ENCODE data around the gene BMPR2.
"Not testable (repeated sequence)": the region's sequence is repeated elsewhere in the genome, so short reads cannot be mapped to it uniquely, and the experiment has no call there.

Gene BMPR2

DNA sequence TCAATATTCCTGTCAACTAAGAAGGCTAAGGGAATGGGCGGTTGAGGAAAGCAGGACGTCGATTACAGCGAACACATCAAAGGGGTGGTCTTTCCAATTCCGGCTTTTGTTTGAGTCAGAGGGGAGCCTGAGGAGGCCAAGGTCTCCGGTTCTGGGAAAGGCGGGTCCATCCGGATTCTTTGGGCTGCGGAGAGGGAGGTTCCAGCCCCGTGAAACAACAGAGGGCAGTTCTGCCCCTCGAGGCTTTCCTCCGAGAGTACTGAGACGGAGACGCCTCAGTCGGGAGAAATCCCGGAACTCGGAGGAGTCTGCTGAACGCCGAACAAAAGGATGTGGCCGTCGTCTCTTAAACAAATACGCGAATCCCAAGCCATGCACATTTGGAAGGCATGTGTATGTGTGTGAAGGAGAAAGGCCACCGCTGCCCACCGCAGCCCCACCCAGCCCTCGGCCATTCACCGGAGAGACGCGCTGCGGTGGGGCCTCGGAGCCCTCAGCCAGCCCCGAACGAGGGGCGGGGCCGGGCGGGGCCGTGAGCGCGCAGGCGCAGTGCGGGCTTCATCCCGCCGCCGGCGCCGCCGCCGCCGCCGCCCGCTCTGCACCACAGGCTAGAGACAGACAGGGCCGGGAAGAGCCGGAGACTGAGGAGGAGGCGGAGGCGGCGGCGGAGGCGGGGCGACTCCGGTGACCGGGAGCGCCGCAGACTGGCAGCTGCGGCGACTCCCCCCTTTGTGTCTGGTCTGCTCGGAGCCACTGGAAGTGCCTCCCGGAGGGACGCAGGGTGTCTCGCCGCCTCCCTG lies at the start of gene BMPR2:
BMPR2 (plus strand) TSS at position 719 of the 800 bp plus-strand sequence. CDS start 1,148 bp downstream, outside the sequence.
- peak; percentile 83 for DNase-seq (ENCODE audit: low spot score)

DNA sequence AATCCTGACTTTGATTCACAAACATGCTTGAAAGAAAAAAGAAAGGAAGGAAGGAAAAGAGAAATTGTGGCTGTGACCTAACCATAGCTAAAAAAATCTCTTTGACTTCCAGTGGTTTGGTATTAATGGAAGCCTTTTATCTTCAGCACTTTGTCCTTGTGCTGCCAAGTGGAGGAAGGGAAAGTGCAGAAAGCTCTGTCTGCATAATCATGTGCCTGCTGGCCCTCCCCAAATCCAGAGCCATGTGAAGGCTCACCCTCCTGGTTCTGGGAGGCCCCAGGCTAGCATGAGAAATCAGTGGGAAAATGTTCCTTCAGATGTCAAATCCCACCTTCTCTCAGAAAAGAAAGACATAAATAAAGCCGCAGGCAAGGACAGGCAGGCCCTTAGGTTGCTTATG lies 48.3 kb upstream of the BMPR2 start:
- DNase-seq (ENCODE audit: low spot score), result no peak

GRCh38 chr2:202335791-202336467 lies 40.2 kb upstream of the BMPR2 start:
- no peak for DNase-seq (ENCODE audit: low spot score)

- no peak for DNase-seq (ENCODE audit: low spot score)
These were observed 39.0 kb upstream of the BMPR2 start for GRCh38 chr2:202337151-202337550.

DNA sequence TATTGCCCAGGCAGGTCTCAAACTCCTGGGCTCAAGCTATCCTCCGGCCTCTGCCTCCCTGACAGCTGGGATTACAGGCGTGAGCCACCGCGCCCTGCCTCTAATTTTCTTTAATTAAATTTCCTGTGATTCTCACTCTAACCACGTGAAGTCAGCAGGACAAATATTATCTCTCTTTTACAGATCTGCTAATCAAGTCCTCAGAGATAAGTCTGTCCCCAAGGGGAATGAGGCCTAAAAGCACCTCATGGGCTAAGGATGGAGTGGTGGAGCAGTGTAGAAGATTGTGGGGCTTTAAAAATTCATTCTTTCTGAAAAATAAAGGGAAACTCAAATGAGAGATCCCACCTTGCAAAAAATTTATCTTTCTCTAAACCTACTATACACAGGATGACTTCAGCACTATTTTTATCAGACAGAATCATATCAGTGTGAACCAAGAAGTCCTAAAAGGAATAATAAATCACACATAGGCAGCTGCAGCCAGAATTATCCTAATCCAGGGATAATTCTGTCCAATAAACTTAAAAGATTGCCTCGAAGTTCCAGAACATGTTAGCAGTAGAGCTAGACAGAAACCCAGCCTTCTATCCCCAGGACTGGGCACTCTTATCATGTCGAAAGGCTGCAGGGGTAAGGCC lies 38.3 kb upstream of the BMPR2 start:
- DNase-seq (ENCODE audit: low spot score), result no peak

GRCh38 chr2:202339071-202339870 lies 36.9 kb upstream of the BMPR2 start:
- no peak for DNase-seq (ENCODE audit: low spot score)

DNA sequence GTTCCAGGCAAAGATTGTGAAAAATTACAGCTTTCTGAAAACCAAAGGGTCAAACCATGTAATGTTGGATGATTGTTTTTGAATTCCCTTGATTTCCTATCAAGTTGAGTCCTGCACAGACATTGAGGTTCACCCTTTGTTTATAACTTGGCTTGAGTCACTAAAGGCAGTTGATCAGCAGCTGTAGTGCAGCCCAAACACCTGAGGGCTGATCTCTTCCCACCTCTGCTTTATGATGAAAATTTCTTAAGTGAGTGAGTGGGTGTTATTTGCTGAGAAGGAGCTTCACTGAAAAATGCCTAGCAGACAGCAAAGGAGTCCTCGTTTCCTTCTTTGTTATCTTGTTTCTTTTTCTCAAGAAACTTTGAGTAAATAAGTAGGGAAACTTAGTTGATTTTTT lies 31.9 kb upstream of the BMPR2 start:
- DNase-seq (ENCODE audit: low spot score), result no peak

- no peak for DNase-seq (ENCODE audit: low spot score)
These were observed 29.9 kb upstream of the BMPR2 start for GRCh38 chr2:202346180-202346579.

DNA sequence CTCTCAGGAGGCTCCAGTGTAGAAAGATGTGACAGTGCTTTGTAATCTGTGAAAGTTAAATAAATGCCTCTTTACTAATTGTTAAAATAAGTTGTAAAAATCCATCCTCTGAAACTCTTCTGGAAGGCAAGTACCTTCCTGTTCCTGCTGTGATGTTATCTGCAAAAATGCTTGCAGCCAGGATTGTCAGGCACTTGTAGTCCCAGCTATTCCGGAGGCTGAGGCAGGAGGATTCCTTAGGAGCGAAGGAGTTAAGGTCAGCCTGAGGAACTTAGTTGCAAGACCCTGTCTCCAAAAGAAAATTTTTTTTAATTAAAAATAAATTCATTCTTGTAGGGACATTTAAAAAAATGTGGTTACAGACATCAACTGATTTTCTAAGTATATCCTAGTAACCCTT lies 22.7 kb upstream of the BMPR2 start:
- DNase-seq (ENCODE audit: low spot score), result no peak

DNA sequence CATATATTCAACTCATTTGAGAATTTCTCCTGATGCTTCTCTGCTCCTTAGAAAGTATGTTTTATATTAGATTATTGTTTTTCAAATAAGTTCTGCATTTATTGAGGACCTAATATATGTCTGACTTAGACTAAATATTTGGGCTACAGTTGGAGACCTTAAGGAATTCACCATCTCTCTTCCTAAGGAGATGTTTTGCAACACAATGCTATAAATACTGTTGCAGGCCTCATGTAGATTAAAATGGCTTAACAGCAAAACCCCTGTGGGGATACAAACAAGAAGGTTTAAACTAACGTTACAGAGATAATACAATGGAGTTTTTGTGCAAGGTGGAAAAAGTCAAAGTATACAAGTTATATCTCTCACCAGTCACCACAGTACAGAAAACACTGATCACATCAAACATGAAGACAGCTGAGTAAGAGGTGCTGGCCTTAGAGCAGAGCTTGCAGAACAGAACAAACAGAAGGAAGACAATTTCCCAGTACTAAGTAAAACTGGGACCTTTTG lies 20.1 kb upstream of the BMPR2 start:
- DNase-seq (ENCODE audit: low spot score), result no peak

DNA sequence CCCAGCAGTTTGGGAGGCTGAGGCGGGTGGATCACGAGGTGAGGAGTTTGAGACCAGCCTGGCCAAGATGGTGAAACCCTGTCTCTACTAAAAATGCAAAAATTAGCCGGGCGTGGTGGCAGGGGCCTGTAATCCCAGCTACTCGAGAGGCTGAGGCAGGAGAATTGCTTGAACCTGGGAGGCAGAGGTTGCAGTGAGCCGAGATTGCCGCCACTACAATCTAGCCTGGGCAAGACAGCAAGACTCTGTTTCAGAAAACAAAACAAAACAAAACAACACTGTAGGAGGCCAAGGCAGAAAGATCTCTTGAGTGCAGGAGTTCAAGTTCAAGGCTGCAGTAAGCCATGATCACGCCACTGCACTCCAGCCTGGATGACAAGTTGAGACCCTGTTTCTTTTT lies 17.2 kb upstream of the BMPR2 start:
- not testable (repeated sequence) for DNase-seq (ENCODE audit: low spot score)

DNA sequence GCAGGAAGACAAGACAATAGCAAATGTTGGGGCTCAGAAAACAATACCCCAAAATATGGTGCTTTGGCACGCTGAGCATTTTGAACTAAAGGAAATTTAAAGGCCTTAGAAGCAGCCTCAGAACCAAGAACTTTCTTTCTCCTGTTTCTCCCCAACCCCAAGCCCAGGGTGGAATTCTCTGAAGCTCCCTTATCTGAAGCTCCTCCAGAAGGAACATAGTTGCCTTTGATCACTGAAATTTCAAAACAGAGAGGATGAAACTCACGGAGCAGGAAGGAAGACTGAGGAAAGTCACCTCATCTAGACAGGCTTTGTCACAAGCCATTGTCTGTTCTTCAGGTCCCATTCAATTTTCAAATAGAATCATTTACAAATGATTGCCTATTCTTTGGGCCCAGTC lies 15.5 kb upstream of the BMPR2 start:
- no peak for DNase-seq (ENCODE audit: low spot score)

- no peak for DNase-seq (ENCODE audit: low spot score)
These were observed 15.0 kb upstream of the BMPR2 start for GRCh38 chr2:202361108-202361507.

DNA sequence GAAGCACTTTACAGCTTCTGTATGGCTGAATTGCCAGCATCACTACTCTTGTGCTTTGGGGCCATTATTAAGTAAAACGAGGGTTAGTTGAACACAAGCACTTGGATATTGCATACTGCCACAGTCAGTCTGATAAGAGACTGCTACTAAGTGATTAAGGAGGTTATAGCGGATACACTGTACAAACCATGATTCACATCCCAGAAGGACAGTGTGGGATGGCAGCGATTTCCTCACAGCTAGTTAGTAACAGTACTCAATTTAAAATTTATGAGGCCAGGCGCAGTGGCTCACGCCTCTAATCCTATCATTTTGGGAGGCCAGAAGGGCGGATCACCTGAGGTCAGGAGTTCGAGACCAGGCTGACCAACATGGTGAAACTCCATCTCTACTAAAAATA lies 2.6 kb upstream of the BMPR2 start:
- DNase-seq (ENCODE audit: low spot score), result no peak

DNA sequence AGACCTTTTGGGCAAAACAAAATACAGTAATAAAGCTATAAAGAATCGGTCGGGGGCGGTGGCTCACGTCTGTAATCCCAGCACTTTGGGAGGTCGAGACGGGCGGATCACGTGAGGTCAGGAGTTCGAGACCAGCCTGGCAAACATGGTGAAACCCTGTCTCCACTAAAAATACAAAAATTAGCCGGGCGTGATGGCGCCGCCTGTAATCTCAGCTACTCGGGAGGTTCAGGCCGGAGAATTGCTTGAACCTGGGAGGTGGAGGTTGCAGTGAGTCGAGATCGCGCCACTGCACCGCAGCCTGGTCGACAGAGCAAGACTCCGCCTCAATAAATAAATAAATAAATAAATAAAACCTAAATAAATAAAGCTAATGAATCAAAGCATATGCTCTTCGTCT lies 1.7 kb upstream of the BMPR2 start:
- DNase-seq (ENCODE audit: low spot score), result not testable (repeated sequence)

GRCh38 chr2:202375033-202375608 lies 1.0 kb upstream of the BMPR2 start:
- DNase-seq (ENCODE audit: low spot score), result peak; percentile 18

DNA sequence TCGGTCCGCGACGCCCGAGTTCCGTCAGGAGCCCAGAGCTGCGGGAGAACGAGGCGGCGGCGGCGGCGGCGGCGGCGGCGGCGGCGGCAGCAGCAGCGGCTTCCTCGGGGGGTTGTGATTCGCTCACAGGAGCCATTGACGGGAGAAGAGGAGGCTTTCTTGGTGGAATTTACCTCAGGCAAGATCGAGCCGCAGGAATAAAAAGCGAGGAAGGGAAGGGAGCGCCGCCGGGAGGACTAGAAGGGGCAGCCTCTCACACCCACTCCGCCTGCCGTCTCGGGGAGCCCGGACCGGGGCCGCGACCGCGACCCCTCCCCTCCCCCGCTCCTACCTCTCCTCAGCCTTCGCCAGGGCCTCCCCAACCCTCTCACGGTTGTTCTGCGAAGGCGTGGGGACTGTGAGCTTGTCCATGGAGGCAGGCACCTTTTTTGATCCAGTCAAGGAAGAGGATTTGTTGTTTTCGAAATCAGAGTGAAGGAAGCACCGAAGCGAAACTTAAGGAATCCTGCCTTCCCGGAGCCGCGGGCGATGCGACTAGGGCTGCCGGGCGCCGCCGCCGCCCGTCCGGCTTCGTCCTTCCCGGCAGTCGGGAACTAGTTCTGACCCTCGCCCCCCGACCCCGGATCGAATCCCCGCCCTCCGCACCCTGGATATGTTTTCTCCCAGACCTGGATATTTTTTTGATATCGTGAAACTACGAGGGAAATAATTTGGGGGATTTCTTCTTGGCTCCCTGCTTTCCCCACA lies 506 bp downstream of the BMPR2 start:
- peak; percentile 22 for DNase-seq (ENCODE audit: low spot score)

- no peak for DNase-seq (ENCODE audit: low spot score)
These were observed 1.2 kb downstream of the BMPR2 start for GRCh38 chr2:202377207-202377761.

DNA sequence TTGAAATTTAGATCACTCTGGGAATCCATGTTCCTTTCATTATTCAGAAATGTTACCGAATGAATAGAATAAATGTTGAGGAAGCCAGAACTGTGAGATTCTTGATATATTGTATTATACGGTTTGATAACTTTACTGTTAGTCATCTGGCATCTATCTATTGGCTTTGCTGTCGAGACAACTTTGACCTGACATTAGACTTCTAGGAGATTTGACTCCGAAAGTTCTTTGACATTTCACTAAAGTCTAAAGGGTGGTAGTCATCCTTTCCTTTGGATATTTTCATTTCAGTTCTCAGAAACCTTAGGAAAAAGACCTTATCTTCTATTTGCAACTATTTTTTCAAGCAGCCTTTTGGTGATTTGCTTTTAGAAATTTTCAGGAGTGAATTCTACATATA lies 1.9 kb downstream of the BMPR2 start:
- DNase-seq (ENCODE audit: low spot score), result no peak

DNA sequence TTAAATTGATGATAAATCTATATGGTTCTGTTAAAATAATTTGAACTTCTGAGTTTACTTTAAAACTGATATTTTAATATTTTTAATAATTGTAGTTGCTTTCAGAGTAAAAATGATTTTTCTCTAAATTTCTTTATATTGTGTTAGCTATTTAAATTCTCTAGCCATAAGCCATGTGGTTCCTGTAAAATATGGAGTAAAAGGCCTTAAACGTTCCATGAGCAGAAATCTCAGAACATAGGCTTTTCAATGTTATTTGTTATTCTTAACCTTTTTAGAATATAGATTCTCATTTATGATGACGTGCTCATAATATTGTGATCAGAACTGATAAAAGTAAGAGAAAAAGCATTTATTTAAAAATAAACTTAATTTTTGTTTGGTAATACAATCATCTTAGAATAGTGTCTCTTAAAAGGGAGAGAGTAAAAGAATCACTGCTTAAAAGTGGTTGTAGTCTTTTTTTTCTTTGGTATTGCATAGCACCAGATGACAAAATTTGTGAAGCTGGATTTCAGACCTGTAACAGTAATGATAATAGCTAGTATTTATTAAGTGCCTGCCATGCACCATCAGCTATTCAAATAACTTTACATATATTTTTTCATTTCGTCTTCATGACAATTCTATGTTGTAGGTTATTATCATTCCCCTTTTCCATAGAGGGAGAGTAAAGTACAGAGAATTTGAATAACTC lies 2.7 kb downstream of the BMPR2 start:
- no peak for DNase-seq (ENCODE audit: low spot score)

All from activated CD4-positive, alpha-beta T cell treated with anti-CD3 and anti-CD28 coated beads, Interleukin-2, Interleukin-4, amounts not matched to agents 100 ng/mL and 50 ng/mL, durations not matched to agents 16 hours and 8 hours (primary cell).